Mucosa of descending colon (tissue), 3 donors: Measurements from ENCODE around the gene SF1. TPM values are rescaled to one million over a fixed set of nuclear protein-coding genes. Genes with fewer than 3 reads are reported as not detected.

ENCODE experiments used
- ATAC-seq: fragments of 200-7000 bp; cut with Tn5 transposase; one replicate; pipeline ENCODE4 v1.9.1; 2020; ENCODE audit warnings: mild to moderate bottlenecking, moderate library complexity
- DNase-seq, 3 donors: peaks; one replicate each; pipeline ENCODE4 v3.0.0-alpha.2; 2020
- H3K36me3 ChIP-seq: fragments of 200-600 bp; one replicate; pipeline ENCODE4 v1.8.0; 2021; ENCODE audit warnings: low read depth, mild to moderate bottlenecking
- H3K4me1 ChIP-seq: fragments of 200-600 bp; one replicate; pipeline ENCODE4 v1.8.0; 2021; ENCODE audit warnings: low read depth, mild to moderate bottlenecking
- H3K4me3 ChIP-seq: fragments of 200-600 bp; one replicate; pipeline ENCODE4 v1.8.0; 2021; ENCODE audit warnings: mild to moderate bottlenecking
- H3K9me3 ChIP-seq: fragments of 200-600 bp; one replicate; pipeline ENCODE4 v1.8.0; 2021; ENCODE audit warnings: mild to moderate bottlenecking
- intact Hi-C, 2 donors: fragments of 100-400 bp; cut with DNase I in 1 of 2; cut with micrococcal nuclease in 1 of 2; formaldehyde crosslinking; loops; one replicate each; pipeline versions ENCODE4 v1.11.0 to v1.11.1; 2022; cut with DNase I, micrococcal nuclease
- total RNA-seq, 3 donors: library from RNA; stranded (reverse); fragmentation: NEBNext Ultra II Directional in 2 of 3; extraction: Animal tissue kit (Norgen Biotek cat#: 25700) in 2 of 3; gene quantifications; one replicate each; pipeline versions ENCODE4 v1.2.1 to v1.2.4, GENCODE V29; 2021 to 2023
- TF ChIP-seq, protein P1 (sequence below): fragments of 200-600 bp; IDR thresholded peaks from one replicate; pipeline ENCODE4 v1.8.0; 2022; ENCODE audit warnings: antibody characterized with exemption, mild to moderate bottlenecking
- donor health status: DM: no; HTN: no; CAD: no; lungs with moderate emphysema.
- donor health status: DM: no; HTN: no; CAD: no.
- donor health status: DM: no; HTN: yes; CAD: no.

Gene SF1
- total RNA-seq, 3 donors from 2014 or later = 223 to 317 (median 241) TPM

DNA sequence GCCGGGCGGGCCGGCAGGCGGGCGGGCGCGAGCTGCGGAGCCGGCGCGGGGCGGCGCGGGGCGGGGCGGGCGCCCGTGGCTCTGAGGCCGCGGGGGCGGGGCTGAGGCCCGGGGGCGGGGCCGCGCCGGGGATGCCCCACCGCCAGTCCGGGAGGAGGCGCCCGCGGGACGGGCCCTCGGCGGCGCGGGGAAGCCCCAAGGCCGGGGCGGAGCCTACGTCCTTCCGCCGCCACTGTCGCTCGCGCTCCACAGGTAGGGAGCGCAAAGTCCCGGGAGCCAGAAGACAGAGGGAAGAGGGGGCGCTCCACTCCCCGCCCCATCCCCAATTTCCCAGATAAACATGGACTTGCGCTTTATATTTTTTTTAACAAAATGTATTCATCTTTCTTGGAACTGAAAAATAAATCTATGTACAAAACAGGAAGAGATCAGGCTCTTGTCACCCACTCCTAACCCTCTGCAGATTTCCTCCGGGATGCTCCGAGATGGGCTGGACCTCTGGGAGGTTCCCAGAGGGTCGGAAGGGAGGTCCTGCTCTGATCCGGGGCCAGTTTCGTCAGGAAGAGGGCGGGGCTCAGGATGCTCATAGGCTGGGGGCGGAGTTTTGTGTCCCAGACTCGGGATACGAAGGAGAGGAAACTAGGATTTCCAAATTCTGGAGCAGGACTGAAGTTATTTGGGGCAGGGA is 25.0 kb upstream of the SF1 start, which contains the start of gene MAP4K2:
TSS of gene MAP4K2 (minus strand) at position 57 of the 688 bp plus-strand sequence. CDS start 65 bp downstream, outside the sequence.
- Histone ChIP-seq H3K36me3 (no peaks in the 10 kb centered on the region), H3K9me3 (no peaks in the 10 kb centered on the region), H3K4me1 (peaks cover 17% of the 10 kb centered on the region), H3K4me3 (peak within 1 kb of the TSS; percentile 24)
- ATAC-seq = peak; percentile 96
- TF ChIP-seq, protein P1, sequence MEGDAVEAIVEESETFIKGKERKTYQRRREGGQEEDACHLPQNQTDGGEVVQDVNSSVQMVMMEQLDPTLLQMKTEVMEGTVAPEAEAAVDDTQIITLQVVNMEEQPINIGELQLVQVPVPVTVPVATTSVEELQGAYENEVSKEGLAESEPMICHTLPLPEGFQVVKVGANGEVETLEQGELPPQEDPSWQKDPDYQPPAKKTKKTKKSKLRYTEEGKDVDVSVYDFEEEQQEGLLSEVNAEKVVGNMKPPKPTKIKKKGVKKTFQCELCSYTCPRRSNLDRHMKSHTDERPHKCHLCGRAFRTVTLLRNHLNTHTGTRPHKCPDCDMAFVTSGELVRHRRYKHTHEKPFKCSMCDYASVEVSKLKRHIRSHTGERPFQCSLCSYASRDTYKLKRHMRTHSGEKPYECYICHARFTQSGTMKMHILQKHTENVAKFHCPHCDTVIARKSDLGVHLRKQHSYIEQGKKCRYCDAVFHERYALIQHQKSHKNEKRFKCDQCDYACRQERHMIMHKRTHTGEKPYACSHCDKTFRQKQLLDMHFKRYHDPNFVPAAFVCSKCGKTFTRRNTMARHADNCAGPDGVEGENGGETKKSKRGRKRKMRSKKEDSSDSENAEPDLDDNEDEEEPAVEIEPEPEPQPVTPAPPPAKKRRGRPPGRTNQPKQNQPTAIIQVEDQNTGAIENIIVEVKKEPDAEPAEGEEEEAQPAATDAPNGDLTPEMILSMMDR = no peak
- DNase-seq = peak; percentile 92 to 94 (median 93)
- intact Hi-C loops = no loop called here

DNA sequence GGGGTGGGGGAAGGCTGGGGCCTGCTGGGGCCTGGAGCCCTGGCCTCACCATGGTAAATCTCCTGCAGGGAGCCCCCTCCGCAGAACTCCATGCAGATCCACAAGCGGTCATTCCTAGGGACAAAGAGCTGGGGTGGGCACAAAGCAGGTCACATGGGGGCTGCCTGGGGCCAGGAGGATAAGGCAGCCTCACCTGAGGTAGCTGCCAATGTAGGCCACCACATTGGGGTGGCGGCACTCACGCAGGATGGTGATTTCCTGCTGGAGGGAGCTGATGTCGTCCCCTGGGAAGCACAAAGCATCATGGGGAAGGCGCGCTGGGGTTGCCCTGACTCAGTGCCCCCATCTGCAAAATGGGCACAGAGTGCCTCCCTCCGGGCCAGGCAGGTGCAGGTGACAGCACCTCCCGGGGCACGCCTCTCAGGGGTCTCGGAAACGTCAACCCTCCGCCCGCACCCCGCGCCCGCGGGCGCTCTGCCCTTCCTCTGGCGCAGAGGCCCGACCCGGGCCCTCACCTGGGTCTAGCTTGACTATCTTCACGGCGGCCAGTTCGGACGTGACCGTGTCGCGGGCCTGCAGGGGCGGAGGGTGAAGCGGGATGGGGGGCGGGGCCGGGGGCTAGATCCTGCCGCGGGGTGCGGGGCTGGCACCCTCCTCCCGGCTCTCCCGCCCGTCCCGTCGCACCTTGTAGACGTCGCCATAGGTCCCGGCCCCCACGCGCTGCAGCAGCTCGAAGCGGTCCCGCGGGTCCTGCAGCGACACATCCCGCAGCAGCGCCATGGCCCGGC is 24.2 kb upstream of the SF1 start:
- DNase-seq (peak in 1 of 3 donors; percentile 82), ATAC-seq (peak; percentile 1)
- Histone ChIP-seq H3K4me3 (peak overlapping the region; percentile 24), H3K4me1 (peaks cover 17% of the 10 kb centered on the region), H3K9me3 (no peaks in the 10 kb centered on the region), H3K36me3 (no peaks in the 10 kb centered on the region)
- TF ChIP-seq, protein P1 = no peak
- intact Hi-C loops = no loop called here

DNA sequence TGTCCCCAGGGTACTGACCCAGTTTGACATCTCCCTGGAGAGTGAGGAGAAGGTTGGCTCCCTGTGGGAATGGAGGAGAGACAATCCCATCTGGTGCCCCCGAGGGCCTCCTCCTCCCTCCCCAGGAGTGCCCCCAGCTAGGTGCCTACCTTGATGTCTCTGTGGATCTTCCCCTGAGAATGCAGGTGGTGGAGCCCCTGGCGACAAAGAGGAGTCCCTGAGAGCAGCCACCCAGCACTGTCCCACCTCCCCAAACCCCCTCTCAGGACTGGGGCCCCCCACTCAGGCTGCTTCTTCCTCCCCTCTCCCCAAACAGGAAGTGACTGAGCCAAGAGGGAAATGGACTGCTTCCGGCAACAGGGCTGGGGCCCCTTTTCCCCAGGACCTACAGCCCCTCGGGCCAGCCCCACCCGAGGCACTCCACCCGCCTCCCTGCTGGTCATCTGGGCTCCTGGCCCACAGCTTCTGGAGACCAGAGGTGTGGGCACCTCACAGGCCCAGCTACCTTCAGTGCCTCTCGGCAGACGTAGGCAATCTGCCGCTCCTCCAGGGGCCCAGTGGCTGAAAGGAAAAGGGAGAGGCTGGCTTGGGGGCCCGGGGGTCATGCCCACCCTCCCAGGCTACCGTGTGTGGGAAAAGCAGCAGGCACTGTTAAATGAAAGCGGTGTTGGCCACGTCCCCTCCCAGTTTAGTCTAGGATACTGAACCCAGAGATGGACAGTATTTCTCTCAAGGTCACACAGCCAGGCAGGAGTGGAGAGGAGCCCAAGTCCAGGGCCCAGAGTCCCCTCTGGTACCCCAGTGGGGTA is 23.4 kb upstream of the SF1 start:
- intact Hi-C loops = no loop called here
- TF ChIP-seq, protein P1 = no peak
- Histone ChIP-seq H3K4me1 (peaks cover 17% of the 10 kb centered on the region), H3K9me3 (no peaks in the 10 kb centered on the region), H3K4me3 (no peak overlapping the region), H3K36me3 (no peaks in the 10 kb centered on the region)
- ATAC-seq (no peak), DNase-seq (peak in 2 of 3 donors; percentile 51 to 66)

DNA sequence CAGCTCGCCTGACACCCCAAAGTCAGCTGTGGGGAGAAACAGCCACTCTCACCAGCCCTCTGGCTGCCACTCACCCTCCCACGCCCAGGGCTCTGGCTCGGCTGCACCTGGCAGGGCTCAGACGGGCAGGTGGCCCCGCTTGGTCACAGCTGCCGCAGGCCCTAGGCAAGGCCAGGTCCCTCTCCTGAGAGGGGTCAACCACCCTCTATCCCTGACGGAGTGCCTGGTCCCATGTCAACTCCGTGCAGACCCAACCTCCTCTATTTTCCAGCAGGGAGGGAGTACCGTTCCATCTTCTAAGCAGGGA is 22.8 kb upstream of the SF1 start:
- intact Hi-C loops = no loop called here
- Histone ChIP-seq H3K36me3 (no peaks in the 10 kb centered on the region), H3K9me3 (no peaks in the 10 kb centered on the region), H3K4me3 (no peak overlapping the region), H3K4me1 (peaks cover 17% of the 10 kb centered on the region)
- DNase-seq (peak in 1 of 3 donors; percentile 58), ATAC-seq (no peak)
- TF ChIP-seq, protein P1 = no peak

DNA sequence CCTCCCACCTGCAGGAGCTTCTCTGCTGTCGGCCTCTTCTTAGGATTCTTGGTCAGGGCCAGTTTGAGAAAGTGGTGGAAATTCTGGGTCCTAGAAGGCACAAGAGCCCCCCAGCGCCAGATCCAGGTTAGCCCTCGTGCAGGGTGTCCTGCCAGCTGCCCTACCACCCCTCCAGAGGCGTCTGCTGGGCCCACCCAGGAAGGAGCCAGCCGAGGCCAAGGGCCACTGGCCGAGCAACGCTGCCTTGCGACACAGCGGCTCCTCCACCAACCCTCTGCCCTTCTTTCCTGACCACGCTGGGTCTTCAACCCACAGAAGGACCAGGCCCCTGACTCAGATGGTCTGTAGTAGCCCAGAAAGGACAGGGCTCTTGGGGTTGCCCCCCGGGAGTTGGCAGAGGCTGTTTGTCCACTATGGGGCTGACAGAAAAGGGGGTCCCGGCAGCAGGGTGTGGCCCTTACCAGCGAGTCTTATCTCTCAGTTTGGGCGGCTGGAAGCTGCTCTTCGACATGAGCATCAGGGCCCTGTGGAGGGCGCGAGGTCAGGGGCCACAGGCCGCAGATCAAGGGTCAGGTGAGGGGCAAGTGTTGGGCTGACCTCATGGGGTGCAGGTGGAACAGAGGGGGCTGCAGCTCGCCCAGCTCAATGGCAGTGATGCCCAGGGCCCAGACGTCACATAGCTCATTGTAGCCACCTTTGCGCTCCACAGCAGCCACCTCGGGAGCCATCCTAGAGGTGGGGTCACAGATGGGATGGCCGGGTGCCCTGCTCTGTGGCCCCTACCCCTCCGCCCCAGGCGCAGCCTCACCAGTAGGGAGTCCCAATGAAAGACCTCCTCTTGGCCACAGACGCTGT is 22.2 kb upstream of the SF1 start:
- intact Hi-C loops = no loop called here
- TF ChIP-seq, protein P1 = no peak
- peaks cover 17% of the 10 kb centered on the region for H3K4me1 ChIP-seq
- H3K36me3 ChIP-seq = no peaks in the 10 kb centered on the region
- H3K9me3 ChIP-seq = no peaks in the 10 kb centered on the region
- ATAC-seq (no peak), DNase-seq (peak in 1 of 3 donors; percentile 55)
- no peak overlapping the region for H3K4me3 ChIP-seq
